ENCODE measurements around the gene GJB4. TPM values are rescaled to one million over a fixed set of nuclear protein-coding genes. Genes with fewer than 3 reads are reported as not detected.

Gene GJB4
- polyA plus RNA-seq, 3 donors from 2014 or later = not detected

DNA sequence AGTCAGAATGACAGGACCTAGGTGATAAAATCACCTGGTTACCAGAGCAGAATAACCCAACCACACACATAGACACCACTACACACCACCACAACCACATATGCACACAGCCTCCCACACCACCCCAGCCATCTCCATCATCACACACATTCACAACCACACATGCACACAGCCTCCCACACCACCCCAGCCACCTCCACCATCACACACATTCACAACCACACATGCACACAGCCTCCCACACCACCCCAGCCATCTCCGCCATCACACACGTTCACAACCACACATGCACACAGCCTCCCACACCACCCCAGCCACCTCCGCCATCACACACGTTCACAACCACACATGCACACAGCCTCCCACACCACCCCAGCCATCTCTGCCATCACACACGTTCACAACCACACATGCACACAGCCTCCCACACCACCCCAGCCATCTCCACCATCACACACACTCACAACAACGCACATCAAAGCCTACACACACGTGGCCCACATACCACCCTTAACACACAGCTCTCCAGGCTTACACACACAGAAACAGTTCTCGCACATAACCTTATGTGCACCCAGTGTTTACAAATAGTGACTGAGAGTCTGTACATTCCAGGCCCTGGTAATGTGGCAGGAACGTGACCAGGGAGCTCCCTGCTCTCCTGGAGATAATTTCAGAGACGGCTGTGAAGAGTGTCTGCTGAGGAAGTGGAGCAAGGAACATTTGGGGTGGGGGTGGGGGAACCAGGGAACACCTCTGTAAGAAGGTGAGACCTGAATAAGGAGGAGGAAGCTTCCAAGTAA is 18.2 kb downstream of the GJB4 start:
- Mint-ChIP-seq H3K9me3 (no peaks in the 10 kb centered on the region), H3K27me3 (ENCODE audit: low read depth in 3 of 3) (peaks cover 4 to 14% (median 8%) of the 10 kb centered on the region in 3 donors), H3K36me3 (no peaks in the 10 kb centered on the region), H3K27ac (no peak overlapping the region), H3K4me3 (no peak overlapping the region), H3K4me1 (peaks cover 0 to 1% of the 10 kb centered on the region in 2 donors)
- no peak for DNase-seq

DNA sequence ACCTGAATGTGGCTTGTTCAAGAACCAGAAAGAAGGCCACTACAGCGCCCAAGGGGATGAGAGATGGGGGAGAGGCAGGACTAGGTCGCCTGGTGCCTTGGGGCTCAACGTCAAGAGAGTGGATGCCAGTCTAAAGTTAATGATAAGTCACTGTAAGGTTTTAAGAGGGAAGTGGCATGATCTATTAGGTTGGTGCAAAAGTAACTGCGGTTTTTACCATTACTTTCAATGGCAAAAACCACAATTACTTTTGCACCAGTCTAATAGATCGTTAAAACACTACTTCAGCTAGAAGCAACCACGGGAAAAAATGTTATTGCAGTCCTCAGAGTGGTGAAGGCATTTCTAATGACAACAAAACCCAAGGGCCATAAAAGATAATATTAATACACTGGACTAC is 18.8 kb downstream of the GJB4 start:
- Mint-ChIP-seq H3K9me3 (no peaks in the 10 kb centered on the region), H3K4me1 (peaks cover 0 to 1% of the 10 kb centered on the region in 2 donors), H3K27ac (no peak overlapping the region), H3K36me3 (no peaks in the 10 kb centered on the region), H3K4me3 (no peak overlapping the region), H3K27me3 (ENCODE audit: low read depth in 3 of 3) (peaks cover under 1 to 15% (median 11%) of the 10 kb centered on the region in 3 donors)
- DNase-seq = no peak

DNA sequence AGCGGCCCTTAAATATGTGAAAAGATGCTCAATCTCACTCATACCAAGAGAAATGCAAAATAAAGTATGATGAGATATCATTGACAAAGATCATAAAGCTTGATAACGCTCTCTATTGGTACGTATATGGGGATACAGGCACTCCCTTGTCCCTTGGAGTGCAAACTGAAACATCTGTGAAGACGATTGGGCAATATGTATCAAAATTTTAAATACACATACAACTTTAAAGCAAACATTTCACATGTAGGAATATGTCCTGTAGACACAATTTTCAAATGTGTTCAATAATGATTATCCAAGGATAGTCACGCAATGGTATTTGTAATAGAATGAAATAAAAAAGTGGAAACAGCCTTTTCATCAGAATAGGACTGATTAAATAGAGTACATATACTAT is 19.5 kb downstream of the GJB4 start:
- DNase-seq = no peak
- H3K9me3 Mint-ChIP-seq = no peaks in the 10 kb centered on the region
- peak overlapping the region in 1 of 5 donors; percentile 0 for H3K4me3 Mint-ChIP-seq
- peaks cover 3 to 19% (median 13%) of the 10 kb centered on the region in 3 donors for H3K27me3 Mint-ChIP-seq (ENCODE audit: low read depth in 3 of 3)
- H3K27ac Mint-ChIP-seq = no peak overlapping the region
- H3K36me3 Mint-ChIP-seq = no peaks in the 10 kb centered on the region
- H3K4me1 Mint-ChIP-seq = peaks cover 0 to 1% of the 10 kb centered on the region in 2 donors

DNA sequence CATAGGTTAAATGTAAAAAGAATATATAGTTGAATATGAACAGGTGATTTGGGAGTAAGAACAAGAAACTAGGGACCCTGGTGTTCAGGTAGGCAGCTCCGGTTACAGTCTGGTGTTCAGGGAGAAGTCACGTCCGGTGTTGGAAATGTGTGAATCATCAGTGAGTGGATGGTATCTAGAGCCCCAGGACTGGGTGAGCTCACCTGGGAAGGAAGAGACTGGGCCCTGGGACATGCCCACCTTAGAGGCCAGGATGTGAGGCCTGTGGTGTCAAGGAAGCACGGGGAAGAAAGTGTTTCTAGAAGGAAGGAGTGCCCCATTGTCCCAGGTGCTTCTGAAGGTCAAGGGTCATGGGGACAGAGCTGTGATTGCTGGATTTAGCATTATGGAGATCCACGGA is 20.0 kb downstream of the GJB4 start:
- Mint-ChIP-seq H3K36me3 (no peaks in the 10 kb centered on the region), H3K27me3 (ENCODE audit: low read depth in 3 of 3) (peaks cover 3 to 23% (median 9%) of the 10 kb centered on the region in 3 donors), H3K4me1 (peaks cover 0 to 1% of the 10 kb centered on the region in 2 donors), H3K4me3 (peak overlapping the region in 1 of 5 donors; percentile 0), H3K9me3 (no peaks in the 10 kb centered on the region), H3K27ac (no peak overlapping the region)
- no peak for DNase-seq

DNA sequence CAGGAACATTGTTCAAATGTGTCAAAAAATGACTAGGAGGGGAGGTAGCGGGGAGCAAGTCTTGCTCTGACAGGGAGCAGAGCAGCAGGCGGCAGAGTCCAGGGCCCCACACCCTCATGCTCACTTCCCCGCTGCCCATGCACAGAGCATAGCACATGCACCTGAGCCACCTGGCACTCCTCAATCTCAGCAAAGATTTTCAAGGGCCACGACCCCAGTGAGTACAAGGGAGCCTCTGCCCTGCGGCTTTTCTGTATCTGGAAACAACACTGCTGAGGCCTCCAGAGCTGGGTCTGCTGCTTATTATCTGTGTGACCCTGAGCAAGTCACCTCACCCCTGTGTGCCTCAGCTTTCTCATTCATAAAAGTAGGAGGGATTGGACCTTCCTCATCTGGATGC is 20.4 kb downstream of the GJB4 start:
- Mint-ChIP-seq H3K4me3 (no peak overlapping the region), H3K4me1 (peaks cover 0 to 1% of the 10 kb centered on the region in 2 donors), H3K27me3 (ENCODE audit: low read depth in 3 of 3) (peaks cover 3 to 25% (median 9%) of the 10 kb centered on the region in 3 donors), H3K27ac (no peak overlapping the region), H3K36me3 (no peaks in the 10 kb centered on the region), H3K9me3 (no peaks in the 10 kb centered on the region)
- no peak for DNase-seq

DNA sequence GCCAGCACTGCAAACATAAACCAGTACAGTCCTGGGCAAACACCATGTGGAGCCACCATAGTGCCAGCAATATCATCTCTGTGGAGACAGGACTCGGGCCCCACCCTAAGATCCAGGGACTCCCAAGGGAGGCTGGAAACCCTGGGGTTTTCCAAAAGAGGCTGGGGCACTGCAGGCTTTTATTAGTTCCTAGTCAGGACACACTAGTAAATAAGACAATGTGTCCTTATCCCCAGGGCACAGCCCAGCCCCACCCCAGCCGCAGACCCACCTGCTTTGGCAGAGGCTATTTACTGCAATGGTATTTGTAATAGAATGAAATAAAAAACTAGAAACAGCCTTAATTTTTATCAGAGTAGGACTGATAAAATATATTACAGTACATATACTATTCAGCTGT is 21.0 kb downstream of the GJB4 start:
- Mint-ChIP-seq H3K9me3 (no peaks in the 10 kb centered on the region), H3K27ac (no peak overlapping the region), H3K4me1 (peaks cover 0 to 1% of the 10 kb centered on the region in 2 donors), H3K27me3 (ENCODE audit: low read depth in 3 of 3) (peaks cover 4 to 25% (median 9%) of the 10 kb centered on the region in 3 donors), H3K36me3 (no peaks in the 10 kb centered on the region), H3K4me3 (no peak overlapping the region)
- no peak for DNase-seq

DNA sequence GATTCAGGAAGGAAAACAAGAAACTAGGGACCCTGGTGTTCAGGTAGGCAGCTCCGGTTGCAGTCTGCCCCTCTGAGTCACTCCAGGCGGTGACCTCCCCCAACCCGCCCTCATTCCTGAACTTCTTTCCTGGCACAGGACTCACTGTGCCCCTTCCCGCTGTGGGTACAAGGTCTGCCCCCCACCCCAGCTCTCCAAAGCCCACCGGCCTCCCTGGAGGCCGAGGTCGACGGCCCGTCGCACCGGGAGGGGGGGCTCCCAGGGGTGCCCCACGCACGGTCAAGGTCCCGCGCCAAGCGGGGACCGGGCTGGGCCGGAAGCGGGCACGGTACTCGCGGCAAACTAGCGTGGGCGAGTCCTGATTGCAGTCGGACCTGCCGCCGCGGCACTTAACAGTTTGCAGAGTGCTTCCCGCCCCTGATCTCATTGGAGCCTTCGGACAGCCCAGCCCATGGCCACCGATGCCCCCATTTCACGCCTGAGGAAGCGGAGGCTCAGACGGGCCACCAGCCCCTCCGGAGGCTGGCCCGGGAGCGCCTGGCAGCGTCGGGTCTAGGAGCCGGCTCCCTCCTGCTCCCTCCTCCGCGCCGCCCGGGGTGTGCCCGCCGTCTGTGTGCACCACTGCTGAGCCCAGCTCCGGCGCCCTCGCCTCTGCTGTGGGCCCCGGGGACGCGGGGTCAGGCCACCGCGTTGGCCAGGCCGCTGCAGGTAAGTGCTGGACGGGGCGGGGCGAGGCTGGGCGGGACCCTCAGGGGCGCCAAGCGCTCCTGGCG is 21.7 kb downstream of the GJB4 start, which contains the start of gene GJB3:
GJB3 (plus strand) TSS at position 144 of the 773 bp plus-strand sequence. CDS start 3,549 bp downstream, outside the sequence.
- no peaks in the 10 kb centered on the region for H3K9me3 Mint-ChIP-seq
- H3K36me3 Mint-ChIP-seq = no peaks in the 10 kb centered on the region
- no peak for DNase-seq
- peak within 1 kb of the TSS in 1 of 5 donors; percentile 4 for H3K4me3 Mint-ChIP-seq
- peaks cover 0 to 1% of the 10 kb centered on the region in 2 donors for H3K4me1 Mint-ChIP-seq
- H3K27ac Mint-ChIP-seq = no peak within 1 kb of the TSS
- H3K27me3 Mint-ChIP-seq (ENCODE audit: low read depth in 3 of 3) = peaks cover 4 to 25% (median 9%) of the 10 kb centered on the region in 3 donors

DNA sequence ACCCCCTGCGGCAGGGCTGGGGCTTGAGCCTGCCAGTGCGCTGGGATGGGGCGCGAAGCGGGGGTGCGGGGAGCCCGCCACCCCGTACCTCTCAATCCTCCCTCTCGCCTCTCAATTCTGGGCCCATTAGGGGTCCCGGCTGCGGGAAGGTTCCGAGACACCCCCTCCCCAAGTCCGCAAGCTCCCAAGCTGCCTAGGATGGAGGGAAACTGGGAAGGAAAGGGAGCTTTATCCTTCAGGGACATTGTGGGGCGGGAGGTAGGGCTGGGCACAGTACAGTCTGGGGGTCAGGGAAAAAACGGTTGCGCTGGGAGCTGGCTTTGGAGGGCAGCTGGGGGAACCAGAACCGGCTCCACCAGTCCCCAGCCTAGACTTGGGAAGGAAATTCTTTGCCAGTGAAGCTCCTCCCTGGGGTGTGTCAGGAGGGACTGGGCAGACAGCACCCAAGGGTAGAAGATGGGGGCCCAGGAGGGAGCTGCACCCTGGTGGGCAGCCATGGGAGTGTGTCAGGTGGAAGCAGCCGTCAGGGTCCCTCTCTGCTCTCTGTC is 22.4 kb downstream of the GJB4 start:
- Mint-ChIP-seq H3K36me3 (no peaks in the 10 kb centered on the region), H3K4me3 (peak overlapping the region in 1 of 5 donors; percentile 4)

DNA sequence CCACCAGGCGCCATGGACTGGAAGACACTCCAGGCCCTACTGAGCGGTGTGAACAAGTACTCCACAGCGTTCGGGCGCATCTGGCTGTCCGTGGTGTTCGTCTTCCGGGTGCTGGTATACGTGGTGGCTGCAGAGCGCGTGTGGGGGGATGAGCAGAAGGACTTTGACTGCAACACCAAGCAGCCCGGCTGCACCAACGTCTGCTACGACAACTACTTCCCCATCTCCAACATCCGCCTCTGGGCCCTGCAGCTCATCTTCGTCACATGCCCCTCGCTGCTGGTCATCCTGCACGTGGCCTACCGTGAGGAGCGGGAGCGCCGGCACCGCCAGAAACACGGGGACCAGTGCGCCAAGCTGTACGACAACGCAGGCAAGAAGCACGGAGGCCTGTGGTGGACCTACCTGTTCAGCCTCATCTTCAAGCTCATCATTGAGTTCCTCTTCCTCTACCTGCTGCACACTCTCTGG is 25.2 kb downstream of the GJB4 start:
- H3K27ac Mint-ChIP-seq = no peak overlapping the region
- no peaks in the 10 kb centered on the region for H3K9me3 Mint-ChIP-seq
- no peak overlapping the region for H3K4me3 Mint-ChIP-seq
- DNase-seq = no peak
- peaks cover 0 to 3% of the 10 kb centered on the region in 2 donors for H3K4me1 Mint-ChIP-seq
- no peaks in the 10 kb centered on the region for H3K36me3 Mint-ChIP-seq
- H3K27me3 Mint-ChIP-seq (ENCODE audit: low read depth in 3 of 3) = peaks cover 4 to 19% (median 12%) of the 10 kb centered on the region in 3 donors

More for the DNA sequence above, 22.4 kb downstream of the GJB4 start:
- DNase-seq = no peak
- Mint-ChIP-seq H3K9me3 (no peaks in the 10 kb centered on the region), H3K27me3 (ENCODE audit: low read depth in 3 of 3) (peaks cover 4 to 29% (median 13%) of the 10 kb centered on the region in 3 donors), H3K27ac (no peak overlapping the region), H3K4me1 (peaks cover 0 to 3% of the 10 kb centered on the region in 2 donors)

DNA sequence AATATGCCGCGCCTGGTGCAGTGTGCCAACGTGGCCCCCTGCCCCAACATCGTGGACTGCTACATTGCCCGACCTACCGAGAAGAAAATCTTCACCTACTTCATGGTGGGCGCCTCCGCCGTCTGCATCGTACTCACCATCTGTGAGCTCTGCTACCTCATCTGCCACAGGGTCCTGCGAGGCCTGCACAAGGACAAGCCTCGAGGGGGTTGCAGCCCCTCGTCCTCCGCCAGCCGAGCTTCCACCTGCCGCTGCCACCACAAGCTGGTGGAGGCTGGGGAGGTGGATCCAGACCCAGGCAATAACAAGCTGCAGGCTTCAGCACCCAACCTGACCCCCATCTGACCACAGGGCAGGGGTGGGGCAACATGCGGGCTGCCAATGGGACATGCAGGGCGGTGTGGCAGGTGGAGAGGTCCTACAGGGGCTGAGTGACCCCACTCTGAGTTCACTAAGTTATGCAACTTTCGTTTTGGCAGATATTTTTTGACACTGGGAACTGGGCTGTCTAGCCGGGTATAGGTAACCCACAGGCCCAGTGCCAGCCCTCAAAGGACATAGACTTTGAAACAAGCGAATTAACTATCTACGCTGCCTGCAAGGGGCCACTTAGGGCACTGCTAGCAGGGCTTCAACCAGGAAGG is 25.8 kb downstream of the GJB4 start:
- Mint-ChIP-seq H3K9me3 (no peaks in the 10 kb centered on the region), H3K36me3 (no peaks in the 10 kb centered on the region), H3K4me1 (peaks cover 0 to 3% of the 10 kb centered on the region in 2 donors), H3K27ac (no peak overlapping the region), H3K27me3 (ENCODE audit: low read depth in 3 of 3) (peaks cover 5 to 15% (median 12%) of the 10 kb centered on the region in 3 donors), H3K4me3 (no peak overlapping the region)
- no peak for DNase-seq

DNA sequence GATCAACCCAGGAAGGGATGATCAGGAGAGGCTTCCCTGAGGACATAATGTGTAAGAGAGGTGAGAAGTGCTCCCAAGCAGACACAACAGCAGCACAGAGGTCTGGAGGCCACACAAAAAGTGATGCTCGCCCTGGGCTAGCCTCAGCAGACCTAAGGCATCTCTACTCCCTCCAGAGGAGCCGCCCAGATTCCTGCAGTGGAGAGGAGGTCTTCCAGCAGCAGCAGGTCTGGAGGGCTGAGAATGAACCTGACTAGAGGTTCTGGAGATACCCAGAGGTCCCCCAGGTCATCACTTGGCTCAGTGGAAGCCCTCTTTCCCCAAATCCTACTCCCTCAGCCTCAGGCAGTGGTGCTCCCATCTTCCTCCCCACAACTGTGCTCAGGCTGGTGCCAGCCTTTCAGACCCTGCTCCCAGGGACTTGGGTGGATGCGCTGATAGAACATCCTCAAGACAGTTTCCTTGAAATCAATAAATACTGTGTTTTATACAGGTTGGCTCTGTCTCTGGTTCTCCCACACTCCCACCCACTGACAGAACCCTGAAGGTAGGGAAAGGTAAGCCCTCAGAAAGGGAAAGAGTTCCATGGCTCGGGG is 26.4 kb downstream of the GJB4 start:
- H3K36me3 Mint-ChIP-seq = no peaks in the 10 kb centered on the region
- no peaks in the 10 kb centered on the region for H3K9me3 Mint-ChIP-seq
- no peak for DNase-seq

DNA sequence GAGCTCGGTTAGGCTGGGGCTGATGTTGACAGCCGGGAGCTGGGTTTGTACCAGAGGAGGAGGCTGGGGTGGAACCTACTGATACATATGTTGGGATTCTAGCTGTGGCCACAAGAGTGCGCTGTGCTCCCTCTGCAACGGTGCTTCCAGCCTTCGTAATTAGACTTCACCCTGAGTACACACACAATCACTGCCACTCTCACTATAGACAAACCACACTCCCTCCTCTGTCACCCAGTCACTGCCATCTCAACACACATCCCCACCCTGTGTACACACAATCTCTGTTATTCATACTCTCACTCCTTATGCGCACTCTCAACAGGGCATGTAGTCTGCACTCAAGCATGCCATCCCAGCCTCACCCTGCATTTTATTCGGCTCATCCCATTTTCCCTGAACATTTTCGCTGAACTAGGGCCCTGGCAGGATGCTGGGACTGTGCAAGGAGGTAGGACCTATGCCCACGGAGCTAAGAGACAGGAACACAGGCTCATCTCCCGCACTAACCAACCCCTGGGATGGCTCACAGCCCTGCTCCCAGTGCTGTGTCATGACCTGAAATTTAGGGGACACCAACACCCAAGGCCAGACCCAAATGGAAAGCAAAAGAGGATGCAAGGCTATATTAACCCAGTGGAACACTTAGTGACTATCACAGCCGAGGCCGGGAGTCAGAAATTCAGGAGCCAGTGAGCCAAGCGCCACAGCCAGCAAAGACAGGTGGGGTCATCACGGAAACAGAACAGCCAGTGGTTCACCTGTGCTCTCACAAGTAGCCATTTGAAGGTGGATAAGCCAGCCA is 27.2 kb downstream of the GJB4 start:
- Mint-ChIP-seq H3K27me3 (ENCODE audit: low read depth in 3 of 3) (peaks cover 10 to 19% (median 15%) of the 10 kb centered on the region in 3 donors), H3K27ac (no peak overlapping the region), H3K36me3 (no peaks in the 10 kb centered on the region), H3K9me3 (no peaks in the 10 kb centered on the region), H3K4me1 (peaks cover 0 to 4% of the 10 kb centered on the region in 2 donors), H3K4me3 (no peak overlapping the region)
- DNase-seq = peak; percentile 29 to 50 (median 41)

More for the DNA sequence above, 26.4 kb downstream of the GJB4 start:
- Mint-ChIP-seq H3K4me1 (peaks cover 0 to 3% of the 10 kb centered on the region in 2 donors), H3K27ac (no peak overlapping the region), H3K27me3 (ENCODE audit: low read depth in 3 of 3) (peaks cover 8 to 17% (median 13%) of the 10 kb centered on the region in 3 donors), H3K4me3 (no peak overlapping the region)

Measured in immature natural killer cell (primary cell).